ENCODE measurements around the gene MAD1L1.

MAD1L1 gene

DNA sequence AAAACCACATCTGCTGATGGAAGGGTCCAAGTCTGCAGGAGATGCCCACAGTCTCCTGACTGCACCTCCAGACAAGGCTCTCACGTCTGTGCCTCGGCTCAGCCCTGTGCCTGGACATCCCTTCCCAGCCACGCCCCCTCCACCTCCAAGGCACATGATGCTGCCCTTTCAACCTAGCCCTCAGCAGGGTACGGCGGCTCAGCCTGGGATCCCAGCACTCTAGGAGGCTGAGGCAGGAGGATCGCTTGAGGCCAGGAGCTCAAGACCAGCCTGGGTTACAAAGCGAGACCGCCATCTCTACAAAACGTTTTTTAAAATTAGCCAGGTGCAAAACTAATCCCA is 14.3 kb downstream of the MAD1L1 start:
- DNase-seq (ENCODE audit: low read depth) = no peak

DNA sequence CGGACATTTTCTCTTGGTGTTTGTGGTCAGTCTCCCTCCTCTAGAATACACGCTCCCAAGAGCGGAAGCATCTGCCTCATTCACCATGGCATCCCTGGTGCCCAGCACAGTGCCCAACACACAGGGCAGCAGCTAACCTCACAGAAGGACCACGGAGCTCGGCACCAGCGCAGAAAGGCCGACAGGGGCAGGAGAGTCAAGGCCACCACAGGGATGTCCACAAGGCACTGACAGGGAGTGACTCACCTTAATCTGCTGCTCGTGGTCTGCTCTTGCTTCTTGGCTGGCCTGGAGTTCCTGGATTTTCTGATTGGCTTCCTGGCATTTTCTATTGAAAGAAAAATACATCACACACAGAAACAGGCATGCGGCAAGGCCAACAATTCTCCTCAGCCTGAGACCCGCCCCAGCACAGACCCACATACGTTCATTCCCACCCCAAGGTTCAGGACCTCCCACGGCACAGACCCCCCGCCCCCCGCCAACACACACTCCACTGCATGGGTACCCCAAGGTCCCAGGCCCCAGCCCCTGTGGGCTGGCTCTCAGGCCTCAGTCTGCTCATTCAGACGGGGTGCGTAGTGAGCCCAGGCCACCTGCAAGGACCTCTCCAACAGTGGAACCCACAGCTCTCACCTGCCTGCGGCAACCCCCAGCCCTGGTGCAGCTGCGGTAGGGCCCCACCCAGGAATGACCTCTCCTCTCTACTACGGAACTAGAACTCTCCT is 14.9 kb downstream of the MAD1L1 start:
- no peak for DNase-seq (ENCODE audit: low read depth)

GRCh38 chr7:2217206-2217605 is 15.5 kb downstream of the MAD1L1 start:
- no peak for DNase-seq (ENCODE audit: low read depth)

DNA sequence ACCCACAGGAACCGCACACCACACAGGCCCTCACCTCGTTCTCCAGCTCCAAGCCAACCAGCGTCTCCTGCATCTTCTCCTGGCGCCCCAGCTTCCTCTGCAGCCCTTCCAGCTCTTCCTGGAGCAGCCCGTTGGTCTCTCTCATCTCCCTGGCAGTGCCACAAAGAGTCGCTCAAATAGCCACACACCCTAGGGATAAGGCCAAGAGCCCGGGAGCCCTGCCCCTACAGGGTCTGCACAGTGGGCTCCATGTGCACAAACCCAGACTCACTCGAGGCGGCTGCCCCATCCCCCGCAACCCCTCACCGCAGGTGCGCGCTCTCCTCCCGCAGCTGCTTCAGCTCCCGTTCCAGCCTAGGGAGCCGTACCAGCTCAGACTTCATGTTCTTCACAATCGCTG is 16.9 kb downstream of the MAD1L1 start:
- no peak for DNase-seq (ENCODE audit: low read depth)

DNA sequence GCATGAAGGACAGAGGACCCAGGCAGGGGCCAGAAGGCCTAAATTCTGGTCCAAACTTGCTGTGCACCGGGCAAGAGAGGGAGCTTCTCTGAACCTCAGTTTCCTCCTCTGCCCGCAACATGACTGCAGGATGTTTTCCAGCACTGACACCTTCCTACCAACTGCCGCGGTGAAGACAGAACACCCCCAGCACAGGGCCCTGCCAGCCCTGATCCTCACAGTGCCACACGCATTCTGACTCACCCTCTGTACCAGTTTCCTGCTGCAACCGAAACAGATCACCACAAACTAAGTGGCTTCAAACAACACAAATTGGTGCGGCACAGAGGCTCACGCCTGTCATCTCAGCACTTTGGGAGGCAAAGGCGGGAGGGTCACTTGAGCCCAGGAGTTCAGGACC is 18.1 kb downstream of the MAD1L1 start:
- no peak for DNase-seq (ENCODE audit: low read depth)

DNA sequence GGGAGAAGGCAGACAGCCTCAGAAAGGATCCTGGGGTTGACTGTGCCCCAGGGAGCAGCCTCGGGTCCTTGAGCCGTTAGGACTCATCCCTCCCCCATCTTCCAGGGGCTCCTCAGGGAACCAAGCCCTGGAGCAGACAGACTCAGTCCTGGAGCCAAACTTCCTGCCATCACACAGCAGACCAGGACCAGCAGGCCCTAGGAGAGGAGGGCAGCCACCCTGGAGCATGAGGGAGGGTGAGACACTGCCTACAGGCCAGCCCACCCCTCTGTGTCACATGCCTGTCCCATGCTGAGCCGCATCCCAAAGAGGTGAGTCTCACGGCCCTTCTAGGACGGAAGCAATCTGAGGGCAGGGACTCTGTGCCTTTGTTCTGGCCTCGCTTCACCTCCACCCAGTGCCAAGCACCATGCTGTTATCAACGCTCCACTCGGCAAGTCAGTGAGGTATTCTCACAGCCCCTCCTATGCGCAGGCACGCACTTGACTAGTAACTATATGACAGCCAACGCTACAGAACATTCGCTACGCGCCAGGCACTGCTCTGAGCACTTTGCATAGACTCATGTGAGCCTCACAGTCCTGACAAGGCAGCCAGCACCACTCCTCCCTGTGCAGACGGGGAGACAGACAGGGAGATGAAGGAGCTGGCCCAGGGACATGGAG is 19.1 kb downstream of the MAD1L1 start:
- no peak for DNase-seq (ENCODE audit: low read depth)

GRCh38 chr7:2212906-2213305 is 19.8 kb downstream of the MAD1L1 start:
- DNase-seq (ENCODE audit: low read depth) = no peak

DNA sequence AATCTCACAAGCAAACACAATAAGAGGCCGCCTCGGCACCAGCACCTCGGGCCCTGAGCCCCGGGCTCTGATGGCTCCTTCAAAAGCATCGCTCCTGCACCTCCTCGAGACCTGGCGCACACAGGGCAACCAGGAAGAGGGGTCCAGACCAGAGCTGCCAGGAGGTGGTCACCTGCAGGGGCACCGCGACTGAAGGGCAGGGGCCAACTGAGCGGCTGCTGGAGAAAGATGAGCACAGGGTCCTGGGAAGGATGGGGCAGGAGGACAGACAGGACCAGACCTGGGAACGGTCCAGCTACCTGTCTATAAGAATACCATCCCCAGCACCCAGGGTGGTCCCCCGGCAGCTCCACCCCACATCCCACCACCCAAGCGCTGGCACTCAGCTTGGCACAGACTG is 20.8 kb downstream of the MAD1L1 start:
- DNase-seq (ENCODE audit: low read depth) = no peak

DNA sequence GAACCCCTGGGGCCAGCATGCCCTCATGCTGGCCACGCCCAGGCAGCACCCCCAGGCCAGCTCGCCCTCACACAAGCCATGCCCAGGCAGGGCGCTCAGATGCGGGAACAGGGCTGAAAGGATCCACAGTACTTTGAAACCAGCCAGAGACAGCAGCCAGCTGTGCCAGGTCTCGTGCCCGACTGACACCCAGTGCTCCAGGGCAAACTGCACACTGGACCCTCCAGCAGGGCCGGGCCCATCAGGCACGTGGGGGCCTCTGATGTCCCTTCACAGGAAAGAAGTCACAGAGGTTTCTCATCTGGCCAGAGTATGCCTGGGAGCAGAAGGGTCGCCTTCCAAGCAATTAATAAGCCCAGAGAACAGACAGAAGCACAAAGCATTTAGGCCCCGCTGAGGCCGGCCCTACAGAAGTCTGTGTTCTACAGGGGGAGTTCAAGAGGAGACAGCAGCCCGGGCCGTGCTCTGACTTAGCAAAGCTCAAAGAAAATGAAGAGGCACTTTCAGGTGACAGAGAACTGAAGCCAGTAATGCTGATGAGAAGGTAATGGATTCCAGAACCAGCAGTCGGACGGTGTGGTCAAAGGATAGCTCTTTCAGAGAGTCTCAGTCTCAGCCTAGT is 21.4 kb downstream of the MAD1L1 start:
- DNase-seq (ENCODE audit: low read depth) = no peak

DNA sequence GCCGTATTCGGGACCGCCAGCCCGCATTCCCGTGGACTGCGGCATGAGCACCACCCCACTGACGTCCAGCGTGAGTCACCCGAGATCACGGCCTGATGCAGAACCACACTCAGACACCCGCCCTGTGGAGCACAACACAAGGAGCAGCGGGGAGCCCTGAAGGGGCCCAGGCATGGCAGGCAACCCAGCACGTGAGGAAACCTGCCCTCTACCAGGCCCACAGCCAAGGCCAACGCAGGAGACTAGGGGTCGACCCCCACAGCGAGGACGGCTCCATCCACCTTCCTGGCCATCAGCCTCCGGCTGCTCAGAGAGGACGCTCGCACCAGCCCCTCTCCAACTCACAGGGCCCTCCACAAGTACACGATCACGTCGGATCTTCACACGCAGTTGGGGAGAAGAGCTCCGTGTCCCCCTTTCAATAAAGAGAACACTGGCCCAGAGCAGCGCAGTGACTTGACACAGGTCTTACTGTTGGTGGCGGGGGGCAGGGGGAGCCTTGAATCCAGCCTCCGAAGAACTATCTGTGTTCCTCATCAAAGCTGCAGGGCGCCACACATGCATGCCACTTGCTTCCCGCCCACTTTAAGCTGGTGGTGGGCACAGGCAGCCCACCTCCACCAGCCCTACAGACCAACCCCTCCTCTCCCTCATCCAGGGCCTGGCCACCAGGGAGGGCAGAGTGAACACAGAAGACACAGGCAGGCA is 22.0 kb downstream of the MAD1L1 start:
- no peak for DNase-seq (ENCODE audit: low read depth)

DNA sequence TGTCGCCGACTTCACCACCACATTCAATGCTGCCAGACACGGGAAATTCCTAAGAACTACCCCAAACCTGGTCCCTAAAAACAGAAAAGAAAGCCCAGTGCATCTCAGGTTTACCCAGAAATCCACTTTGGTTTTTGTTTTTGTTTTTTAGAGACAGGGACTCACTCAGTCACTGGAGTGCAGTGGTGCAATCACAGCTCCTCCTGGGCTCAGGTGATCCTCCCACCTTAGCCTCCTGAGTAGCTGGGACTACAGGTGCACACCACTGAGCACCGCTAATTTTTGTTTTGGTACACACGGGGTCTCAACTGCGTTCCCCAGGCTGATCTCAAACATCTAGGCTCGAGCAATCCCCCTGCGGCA is 22.8 kb downstream of the MAD1L1 start:
- no peak for DNase-seq (ENCODE audit: low read depth)

DNA sequence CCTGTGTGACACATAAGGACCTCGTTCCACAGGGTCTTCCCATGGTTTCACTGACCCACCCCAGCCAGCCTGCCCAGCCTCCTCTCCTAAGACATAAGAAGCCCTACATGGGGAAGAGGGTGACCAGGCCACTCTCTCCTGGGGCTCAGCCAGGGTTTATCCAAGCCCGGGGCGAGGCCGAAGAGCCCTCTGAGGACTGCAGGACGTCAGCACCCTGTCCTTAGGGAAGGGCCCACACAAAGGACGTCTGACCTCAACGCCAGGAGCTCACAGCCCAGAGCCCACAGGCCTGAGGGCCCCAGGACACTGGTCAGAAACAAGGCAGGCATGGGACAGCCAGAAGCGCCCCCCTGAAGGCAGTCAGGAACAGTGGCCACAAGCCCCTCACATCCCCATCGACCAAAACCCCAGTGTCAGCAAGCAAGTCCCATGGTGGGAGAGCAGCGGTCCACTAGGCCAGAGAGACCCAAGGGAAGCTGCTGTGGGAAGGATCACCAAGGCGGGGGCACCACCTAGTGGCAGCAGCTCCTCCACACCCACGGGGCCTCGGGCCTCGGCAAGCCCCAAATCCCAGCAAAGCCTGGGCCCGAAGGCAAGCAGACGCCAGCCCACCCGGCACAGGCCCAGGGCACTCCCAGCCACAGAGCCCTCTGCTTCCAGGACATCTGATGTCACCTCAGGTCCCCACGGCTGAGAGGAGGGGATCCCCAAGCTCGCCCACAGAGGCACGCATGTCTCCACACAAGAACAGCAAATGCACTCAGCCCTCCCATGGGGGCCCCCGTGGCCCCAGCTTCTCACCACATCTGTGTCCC is 23.4 kb downstream of the MAD1L1 start:
- no peak for DNase-seq (ENCODE audit: low read depth)

- DNase-seq (ENCODE audit: low read depth) = no peak
Observed at GRCh38 chr7:2208712-2209111, 24.0 kb downstream of the MAD1L1 start.

DNA sequence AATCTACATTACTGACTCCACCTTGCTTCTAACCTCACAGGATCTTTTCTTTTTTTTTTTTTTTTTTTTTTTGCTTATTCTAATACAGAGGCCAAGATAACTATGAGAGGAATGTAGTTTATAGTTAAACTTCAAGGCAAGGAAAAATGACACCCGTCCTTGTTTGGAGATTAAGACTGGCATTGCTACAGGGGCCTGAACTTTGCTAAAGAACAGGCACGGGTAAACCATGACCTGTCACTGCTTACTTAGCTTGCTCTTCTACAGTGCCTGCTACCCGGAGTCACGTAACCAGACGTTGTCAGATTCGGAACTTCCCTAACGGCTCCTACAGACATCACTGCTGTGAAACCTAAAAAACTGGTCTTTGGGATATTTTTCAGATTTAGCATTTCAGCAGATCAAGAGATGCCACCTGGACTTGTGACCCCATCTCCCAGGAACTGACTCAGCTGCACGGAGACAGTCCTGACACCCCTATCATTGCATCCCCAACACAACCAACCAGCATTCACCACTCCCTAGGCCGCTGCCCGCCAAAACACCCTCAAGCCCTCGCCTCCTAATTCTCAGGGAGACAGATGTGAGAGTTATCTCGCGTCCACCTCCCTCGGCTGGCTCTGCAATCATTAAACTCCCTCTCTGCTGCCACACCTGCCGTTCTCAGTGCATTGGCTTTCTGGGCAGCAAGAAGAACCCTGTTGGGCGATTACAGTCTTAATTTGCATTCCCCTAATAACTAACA is 27.5 kb downstream of the MAD1L1 start:
- no peak for DNase-seq (ENCODE audit: low read depth)

- DNase-seq (ENCODE audit: low read depth) = no peak
Observed at GRCh38 chr7:2204446-2204845, 28.3 kb downstream of the MAD1L1 start.

- no peak for DNase-seq (ENCODE audit: low read depth)
Observed at GRCh38 chr7:2203766-2204300, 28.9 kb downstream of the MAD1L1 start.

GRCh38 chr7:2202901-2203765 is 29.6 kb downstream of the MAD1L1 start:
- no peak for DNase-seq (ENCODE audit: low read depth)

DNA sequence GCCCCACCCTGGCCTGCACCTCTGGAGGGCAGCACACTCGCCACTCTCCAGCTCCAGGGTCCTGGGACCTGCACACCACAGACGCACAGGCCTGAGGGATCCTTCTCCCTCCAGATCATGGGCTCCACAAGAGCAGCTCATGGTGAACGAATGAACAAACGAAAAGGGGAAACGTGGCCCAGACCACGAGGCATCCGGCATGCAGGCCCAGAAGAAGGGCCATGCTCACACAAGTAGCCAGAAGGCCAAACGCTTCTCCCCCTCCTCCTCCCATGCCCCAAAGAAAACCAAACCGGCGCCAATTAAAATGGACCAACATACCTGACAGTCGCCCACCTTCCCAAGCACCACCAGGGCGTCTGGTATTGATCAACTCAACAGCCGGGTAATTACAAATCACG is 30.4 kb downstream of the MAD1L1 start:
- no peak for DNase-seq (ENCODE audit: low read depth)

GRCh38 chr7:2201686-2202360 is 30.9 kb downstream of the MAD1L1 start:
- DNase-seq (ENCODE audit: low read depth) = no peak

DNA sequence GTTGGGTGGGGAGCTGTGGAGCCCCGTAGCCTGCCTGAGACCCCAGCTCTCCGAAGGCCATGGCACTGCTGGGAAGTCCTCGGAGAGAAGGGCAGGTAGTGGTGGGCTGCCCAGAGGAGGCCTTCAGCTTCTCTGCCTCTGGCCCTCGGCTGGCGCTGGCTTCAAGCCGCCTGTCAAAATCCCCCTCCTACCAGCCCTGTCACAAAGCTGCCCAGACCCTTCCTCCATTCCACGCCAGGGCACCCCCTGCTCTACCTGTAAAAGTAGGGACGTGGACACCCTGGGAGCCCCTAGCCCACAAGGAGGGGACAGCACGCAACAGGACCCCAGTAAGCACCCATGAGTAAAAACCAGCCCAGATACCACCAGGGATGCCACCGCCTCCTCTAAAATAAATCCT is 31.6 kb downstream of the MAD1L1 start:
- no peak for DNase-seq (ENCODE audit: low read depth)
